Astrocyte of the cerebellum (primary cell): ENCODE results near the gene LHX5.
A peak's percentile ranks its signal among the peaks of the same experiment; 100 is the strongest.

ENCODE experiments used
- DNase-seq: peaks from one replicate; pipeline ENCODE4 v3.0.0-alpha.2; 2011; ENCODE audit warnings: low read depth
- H3K4me3 ChIP-seq: 2 replicates; pipeline ENCODE4 v1.5.1; 2011; ENCODE audit warnings: mild to moderate bottlenecking, low read depth, low read length, moderate library complexity
- CTCF ChIP-seq: IDR thresholded peaks from 2 replicates; pipeline ENCODE4 v1.5.1; 2012; ENCODE audit warnings: low read length, low read depth, moderate library complexity, mild to moderate bottlenecking; ENCODE audit errors: missing control alignments
- in situ Hi-C: cut with HindIII; loops from 2 replicates; pipeline ENCODE4 v1.10.0; 2017; ENCODE audit warnings: low sequenced_read_pairs

LHX5 gene

GRCh38 chr12:113462998-113463745, 8.5 kb downstream of the LHX5 start:
- no peak overlapping the region for H3K4me3 ChIP-seq
- no peak for DNase-seq
- TF ChIP-seq CTCF, result no peak
- in situ Hi-C loops, result no loop called here

- peak; percentile 84 for TF ChIP-seq CTCF
- in situ Hi-C loops, result no loop called here
- peak; percentile 47 for DNase-seq
- no peak overlapping the region for H3K4me3 ChIP-seq
Observed at GRCh38 chr12:113462117-113462774, 9.4 kb downstream of the LHX5 start.

- no peak for DNase-seq
- in situ Hi-C loops, result no loop called here
- peak; percentile 70 for TF ChIP-seq CTCF
- H3K4me3 ChIP-seq, result no peak overlapping the region
Observed at GRCh38 chr12:113461666-113462065, 10.0 kb downstream of the LHX5 start.

- DNase-seq, result no peak
- no peak for TF ChIP-seq CTCF
- in situ Hi-C loops, result no loop called here
- no peak overlapping the region for H3K4me3 ChIP-seq
Observed at GRCh38 chr12:113459981-113460380, 11.7 kb downstream of the LHX5 start.

GRCh38 chr12:113457710-113458109, 14.0 kb downstream of the LHX5 start:
- no peak for TF ChIP-seq CTCF
- in situ Hi-C loops, result no loop called here
- no peak overlapping the region for H3K4me3 ChIP-seq
- no peak for DNase-seq

- H3K4me3 ChIP-seq, result no peak overlapping the region
- in situ Hi-C loops, result no loop called here
- DNase-seq, result no peak
- no peak for TF ChIP-seq CTCF
Observed at GRCh38 chr12:113457185-113457584, 14.5 kb downstream of the LHX5 start.
